Esophagus squamous epithelium (tissue), 5 donors: Measurements from ENCODE around the gene ZNF792. TPM values are rescaled to one million over a fixed set of nuclear protein-coding genes. Genes with fewer than 3 reads are reported as not detected.
A peak's percentile ranks its signal among the peaks of the same experiment; 100 is the strongest.

ENCODE experiments used
- DNase-seq: peaks from one replicate; lab custom pipeline; 2025; lab: John Stamatoyannopoulos, UW
- H3K27ac ChIP-seq, 4 donors: fragments of 200-600 bp; sonication (generic); one replicate each; pipeline ENCODE4 v1.5.1; 2016 to 2019; ENCODE audit warnings: mild to moderate bottlenecking in 1 of 4
- H3K27me3 ChIP-seq, 4 donors: fragments of 200-600 bp; sonication (generic); 1 replicate in 3 of 4; 2 replicates in 1 of 4; pipeline versions ENCODE4 v1.5.1 to v1.6.0; 2017 to 2021; ENCODE audit warnings: antibody characterized with exemption in 1 of 4
- H3K36me3 ChIP-seq, 3 donors: fragments of 200-600 bp; sonication (generic); one replicate each; pipeline ENCODE4 v1.5.1; 2016 to 2019
- H3K4me1 ChIP-seq, 3 donors: fragments of 200-600 bp; sonication (generic); one replicate each; pipeline ENCODE4 v1.5.1; 2017 to 2019
- H3K4me3 ChIP-seq, 4 donors: fragments of 200-600 bp; sonication (generic); 1 replicate in 3 of 4; 2 replicates in 1 of 4; pipeline ENCODE4 v1.5.1; 2016 to 2019; ENCODE audit warnings: mild to moderate bottlenecking in 2 of 4, moderate library complexity in 1 of 4
- H3K9me3 ChIP-seq, 3 donors: fragments of 200-600 bp; sonication (generic); one replicate each; pipeline ENCODE4 v1.5.1; 2016 to 2019
- CTCF ChIP-seq, 6 experiments: fragments of 450-650 bp in 4 of 6; fragments of 200-600 bp in 2 of 6; sonication (generic) in 2 of 6; IDR thresholded peaks; one replicate each; pipeline ENCODE4 v1.5.1; 2016 to 2019; ENCODE audit warnings: antibody characterized with exemption in 6 of 6, mild to moderate bottlenecking in 4 of 6, moderate library complexity in 4 of 6
- POLR2A ChIP-seq, 4 donors: fragments of 450-650 bp; IDR thresholded peaks; one replicate each; pipeline ENCODE4 v1.6.1; 2017; ENCODE audit warnings: antibody characterized with exemption in 4 of 4, mild to moderate bottlenecking in 4 of 4, moderate library complexity in 3 of 4
- WGBS, 2 donors: methylation state at CpG; one replicate each; pipeline ENCODE4 v1.1.5; 2018; 5-methylcytosine and 5-hydroxymethylcytosine counted together
- intact Hi-C: fragments of 100-400 bp; cut with DNase I; formaldehyde crosslinking; loops from one replicate; pipeline ENCODE4 v1.15.0; 2022
- total RNA-seq, 4 donors: library from RNA; depleted of rRNA; stranded (reverse); fragments of >200 nt; gene quantifications; one replicate each; pipeline ENCODE4 v1.1.0, GENCODE V29; 2016
- donor health status: DM: yes; HTN: yes; CAD: no.

The ZNF792 gene
- total RNA-seq, 4 donors from 2014 or later: 1.0 to 4.6 (median 2.7) TPM

DNA sequence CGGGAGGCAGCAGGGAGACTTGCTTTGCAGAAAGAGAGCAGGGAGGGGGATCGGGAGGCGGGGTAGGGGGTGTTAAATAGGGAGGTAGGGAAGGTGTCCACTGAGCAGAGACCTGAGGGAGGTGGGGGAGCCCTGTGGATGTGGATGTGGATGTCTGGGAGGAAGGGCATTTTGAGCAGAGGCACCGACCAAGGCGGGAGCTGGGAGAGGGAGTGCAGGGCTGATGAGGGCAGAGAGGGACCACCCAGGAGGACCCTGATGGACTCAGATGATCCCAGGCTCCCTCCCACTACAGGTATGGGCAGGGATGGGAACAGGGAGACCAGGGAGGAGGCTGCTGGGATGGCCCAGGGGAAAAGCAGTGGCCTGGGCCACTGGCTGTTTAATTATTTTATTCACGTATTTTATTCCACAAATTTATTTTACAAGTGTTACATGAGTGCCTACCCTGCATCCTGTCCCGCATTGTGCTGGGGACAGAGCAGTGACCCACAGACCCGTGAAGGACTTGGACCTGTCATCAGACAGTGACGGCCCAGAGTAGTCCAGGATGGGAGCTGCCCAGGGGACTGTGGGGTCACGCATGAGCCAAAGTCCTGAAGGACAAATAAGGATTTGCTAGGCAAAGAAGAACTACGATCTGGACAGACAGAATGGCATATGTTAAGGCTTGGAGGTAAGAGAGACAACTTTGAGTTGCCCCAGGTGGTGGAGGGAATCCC lies 41.4 kb upstream of the ZNF792 start:
- 85 to 86% methylated on average over 8 to 9 of the region's 11 CpGs for WGBS, 2 donors
- Histone ChIP-seq H3K4me3 (no peak overlapping the region), H3K9me3 (no peaks in the 10 kb centered on the region), H3K4me1 (peaks cover 5 to 81% (median 32%) of the 10 kb centered on the region in 3 donors), H3K27me3 (peaks cover 0 to 4% (median 0%) of the 10 kb centered on the region in 4 donors), H3K36me3 (peaks cover 4 to 24% (median 14%) of the 10 kb centered on the region in 3 donors), H3K27ac (peak overlapping the region in 3 of 4 donors; percentile 39 to 64 (median 58))
- TF ChIP-seq CTCF (IDR thresholded peaks at IDR 0.05): no peak
- no peak for TF ChIP-seq POLR2A (IDR thresholded peaks at IDR 0.05)
- intact Hi-C loops: no loop called here
- no peak for DNase-seq

DNA sequence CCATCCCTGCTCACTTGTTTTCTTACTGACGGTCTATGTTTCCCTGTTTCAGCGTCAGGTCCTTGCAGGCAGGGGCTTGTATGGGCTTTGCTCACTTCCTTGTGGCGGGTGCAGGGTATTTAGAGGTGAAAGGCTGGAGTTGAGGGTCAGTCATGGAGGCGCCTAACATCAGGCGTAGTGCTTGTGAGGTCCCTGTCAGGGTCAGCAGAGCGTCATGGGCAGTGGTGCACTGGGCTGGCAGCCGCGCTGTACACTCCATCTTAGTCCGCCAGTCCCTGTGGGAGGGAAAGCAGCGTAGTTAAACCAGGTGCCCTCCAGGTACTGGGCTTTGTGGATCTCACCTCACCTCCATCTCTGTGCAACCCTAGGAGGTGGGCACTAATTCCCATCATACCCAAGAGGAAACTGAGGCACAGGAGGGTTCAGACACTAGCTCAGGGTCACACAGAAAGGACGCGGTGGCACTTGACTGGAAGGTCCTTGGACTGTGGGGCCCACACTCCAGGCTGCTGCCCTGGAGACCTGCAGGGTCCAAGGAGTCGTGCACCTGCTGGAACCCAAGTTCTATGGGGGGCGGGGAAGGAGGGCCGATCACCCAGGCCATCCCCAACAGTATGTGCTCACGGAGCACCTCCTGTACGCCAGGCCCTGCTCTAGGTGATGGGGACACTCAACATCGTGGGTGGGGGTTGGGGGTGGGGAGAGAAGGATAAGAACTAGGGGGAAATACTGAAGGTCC lies 40.7 kb upstream of the ZNF792 start:
- Histone ChIP-seq H3K9me3 (no peaks in the 10 kb centered on the region), H3K27ac (peak overlapping the region in 1 of 4 donors; percentile 64), H3K4me1 (peaks cover 5 to 87% (median 32%) of the 10 kb centered on the region in 3 donors), H3K4me3 (no peak overlapping the region), H3K36me3 (peaks cover 0 to 17% (median 8%) of the 10 kb centered on the region in 3 donors), H3K27me3 (peaks cover 0 to 8% (median 0%) of the 10 kb centered on the region in 4 donors)
- WGBS, 2 donors: 84 to 88% methylated on average over 9 to 14 of the region's 18 CpGs
- no peak for DNase-seq
- intact Hi-C loops: no loop called here
- TF ChIP-seq POLR2A (IDR thresholded peaks at IDR 0.05) (no peak), CTCF (IDR thresholded peaks at IDR 0.05) (no peak)

DNA sequence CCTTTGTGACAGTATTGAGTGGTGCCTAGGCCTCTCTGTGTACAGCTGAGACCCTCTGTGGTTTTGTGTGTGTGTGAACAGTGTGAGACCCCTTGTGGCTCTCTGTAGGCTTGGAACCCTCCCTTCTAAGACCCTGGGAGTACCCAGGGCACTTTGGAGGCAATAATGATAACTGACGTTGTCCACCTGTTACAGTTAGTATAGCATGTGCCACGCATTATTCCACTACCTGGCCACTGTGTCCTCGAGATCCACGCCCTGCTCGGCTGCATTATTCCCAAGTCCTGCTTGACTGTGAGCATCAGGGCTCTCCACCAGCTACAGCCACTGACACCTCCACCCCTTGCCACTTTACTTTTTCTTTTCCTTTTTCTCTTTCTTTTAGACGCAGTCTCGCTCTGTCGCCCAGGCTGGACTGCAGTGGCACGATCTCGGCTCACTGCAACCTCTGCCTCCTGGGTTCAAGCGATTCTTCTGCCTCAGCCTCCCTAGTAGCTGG lies 38.1 kb upstream of the ZNF792 start:
- H3K9me3 ChIP-seq: no peaks in the 10 kb centered on the region
- peaks cover 5 to 93% (median 47%) of the 10 kb centered on the region in 3 donors for H3K4me1 ChIP-seq
- peaks cover 0 to 8% (median 0%) of the 10 kb centered on the region in 4 donors for H3K27me3 ChIP-seq
- intact Hi-C loops: no loop called here
- 87 to 90% methylated on average over 11 of the region's 11 CpGs for WGBS, 2 donors
- TF ChIP-seq CTCF (IDR thresholded peaks at IDR 0.05): no peak
- TF ChIP-seq POLR2A (IDR thresholded peaks at IDR 0.05): no peak
- DNase-seq: no peak
- H3K27ac ChIP-seq: peak overlapping the region in 3 of 4 donors; percentile 34 to 98 (median 96)
- H3K36me3 ChIP-seq: peaks cover 0 to 9% (median 0%) of the 10 kb centered on the region in 3 donors
- peak overlapping the region in 2 of 4 donors; percentile 87 to 98 for H3K4me3 ChIP-seq

- Histone ChIP-seq H3K27me3 (peaks cover 0 to 8% (median 0%) of the 10 kb centered on the region in 4 donors), H3K4me3 (peak overlapping the region; percentile 56 to 98 (median 78)), H3K9me3 (no peaks in the 10 kb centered on the region), H3K27ac (peak overlapping the region; percentile 87 to 98 (median 96)), H3K36me3 (peaks cover 0 to 7% (median 0%) of the 10 kb centered on the region in 3 donors), H3K4me1 (peaks cover 5 to 93% (median 47%) of the 10 kb centered on the region in 3 donors)
- 8 to 17% methylated on average over 4 to 5 of the region's 46 CpGs for WGBS, 2 donors
- TF ChIP-seq CTCF (IDR thresholded peaks at IDR 0.05): no peak
- no peak for TF ChIP-seq POLR2A (IDR thresholded peaks at IDR 0.05)
- intact Hi-C loops: no loop called here
- DNase-seq: no peak
Measured at GRCh38 chr19:35000647-35001501, 36.8 kb upstream of the ZNF792 start.
